Fibroblast of upper back skin (primary cell): ENCODE data around the gene COPB2.
A peak's percentile ranks its signal among the peaks of the same experiment; 100 is the strongest.

Experiments
- DNase-seq: peaks from one replicate; pipeline ENCODE4 v3.0.0-alpha.2; 2013

Gene COPB2

DNA sequence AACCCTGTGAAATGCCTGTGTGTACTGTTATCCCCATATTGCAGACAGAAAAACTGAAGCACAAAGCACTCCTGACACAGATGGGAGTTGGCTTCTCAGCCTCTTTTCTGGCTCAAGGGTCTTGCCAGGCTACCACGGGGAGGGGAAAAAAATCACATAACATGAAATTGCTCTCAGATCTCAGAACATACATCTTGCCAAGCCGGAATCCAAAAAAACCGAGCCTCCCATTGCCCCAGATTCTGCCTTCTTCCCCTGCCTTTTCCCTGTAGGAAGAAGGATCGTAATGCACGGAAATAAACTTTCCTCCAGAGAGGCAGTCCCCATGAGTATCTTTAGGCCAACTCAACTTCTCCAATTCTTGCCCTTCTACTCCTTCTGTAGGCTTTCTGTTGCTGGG, 62.2 kb downstream of the COPB2 start:
- no peak for DNase-seq

DNA sequence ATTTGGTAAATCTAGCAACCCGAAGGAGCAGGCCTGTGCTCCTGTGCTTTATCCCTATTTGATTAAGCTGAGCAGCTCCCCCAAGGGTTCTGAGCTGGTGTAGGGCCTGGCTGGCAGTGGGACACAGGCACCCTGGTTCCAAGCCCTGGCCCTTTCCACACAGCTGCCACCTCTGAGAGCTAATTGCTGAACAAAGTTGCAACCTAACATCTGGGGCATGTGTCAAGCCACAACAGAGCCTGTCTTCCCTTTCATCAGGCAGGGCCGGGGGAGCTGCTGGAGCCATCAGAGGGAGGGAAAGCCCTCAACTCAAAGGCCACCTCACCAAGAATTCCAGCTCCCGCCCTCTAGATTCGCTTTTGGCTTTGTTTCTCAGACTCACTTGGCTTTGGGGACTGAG, 62.7 kb downstream of the COPB2 start:
- DNase-seq = no peak

DNA sequence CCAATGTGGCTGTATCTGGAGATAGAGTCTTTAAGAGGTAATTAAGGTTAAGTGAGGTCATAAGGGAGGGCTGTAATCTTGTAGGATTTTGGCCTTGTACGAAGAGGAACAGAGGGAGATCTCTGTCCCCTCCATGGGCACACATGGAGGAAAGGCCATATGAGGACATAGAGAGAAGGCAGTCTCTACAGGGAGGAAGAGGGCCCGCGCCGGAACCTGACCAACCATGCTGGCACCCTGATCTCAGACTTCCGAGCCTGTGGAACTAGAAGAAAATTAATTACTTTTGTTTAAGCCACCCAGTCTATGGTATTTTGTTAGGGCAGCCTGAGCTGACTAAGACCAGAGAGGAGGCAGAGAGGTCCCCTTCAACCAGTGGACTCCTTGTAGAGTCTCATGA, 63.3 kb downstream of the COPB2 start:
- DNase-seq = no peak

DNA sequence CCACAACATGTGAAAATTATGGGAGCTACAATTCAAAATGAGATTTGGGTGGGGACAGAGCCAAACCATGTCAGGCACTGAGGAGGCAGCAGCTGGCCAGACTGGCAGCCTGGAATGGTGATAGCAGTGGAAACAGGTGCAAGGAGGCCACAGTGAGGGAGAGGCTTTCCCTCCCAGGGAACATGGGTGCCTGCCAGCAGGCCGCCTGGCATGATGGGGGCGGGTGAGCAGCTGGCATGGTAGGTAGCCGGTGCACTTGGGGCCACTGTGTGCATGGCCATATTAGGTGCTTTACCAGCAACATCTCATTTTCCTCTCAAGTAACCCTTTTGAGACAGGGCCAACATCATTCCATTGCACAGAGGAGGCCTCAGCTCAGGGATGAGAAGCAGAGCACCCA, 63.9 kb downstream of the COPB2 start:
- DNase-seq = no peak

DNA sequence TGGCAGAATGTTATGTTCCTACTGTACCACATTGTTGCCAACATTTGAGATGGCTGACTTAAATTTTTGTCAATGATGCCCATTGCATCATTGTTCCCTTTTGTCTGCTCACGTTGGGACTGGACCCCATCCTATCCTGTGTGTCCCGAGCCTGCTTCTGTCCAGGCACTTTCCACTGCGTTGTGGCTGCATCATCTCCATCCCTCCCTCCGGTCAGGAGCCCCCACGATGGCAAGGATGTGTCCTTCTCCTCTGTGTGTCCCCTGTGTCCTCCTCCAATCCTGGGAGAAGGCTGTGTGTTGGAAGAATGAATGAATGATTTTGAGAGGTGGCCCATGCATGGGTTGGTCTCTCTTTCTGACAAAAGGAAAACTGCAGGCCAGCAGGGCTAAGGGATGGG, 65.0 kb downstream of the COPB2 start:
- no peak for DNase-seq

DNA sequence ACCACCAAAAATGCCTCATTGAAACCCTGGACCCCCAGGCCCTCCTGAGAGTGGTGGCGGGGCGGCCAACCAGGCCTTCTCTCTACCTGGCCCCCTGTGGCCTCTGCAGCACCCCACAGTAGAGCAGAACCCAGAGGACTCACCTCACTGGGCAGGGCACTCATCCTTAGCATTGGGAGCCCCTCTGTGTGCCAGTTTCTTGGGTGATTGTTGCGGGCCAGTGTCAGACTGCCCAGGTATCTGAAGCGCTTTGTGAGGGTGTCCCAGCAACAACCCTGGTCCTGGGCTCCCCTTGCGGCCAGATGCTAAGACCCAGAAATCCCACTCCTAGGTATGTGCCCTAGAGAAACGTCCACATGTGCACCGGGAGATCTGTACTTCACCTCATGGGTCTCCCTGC, 66.3 kb downstream of the COPB2 start:
- no peak for DNase-seq

DNA sequence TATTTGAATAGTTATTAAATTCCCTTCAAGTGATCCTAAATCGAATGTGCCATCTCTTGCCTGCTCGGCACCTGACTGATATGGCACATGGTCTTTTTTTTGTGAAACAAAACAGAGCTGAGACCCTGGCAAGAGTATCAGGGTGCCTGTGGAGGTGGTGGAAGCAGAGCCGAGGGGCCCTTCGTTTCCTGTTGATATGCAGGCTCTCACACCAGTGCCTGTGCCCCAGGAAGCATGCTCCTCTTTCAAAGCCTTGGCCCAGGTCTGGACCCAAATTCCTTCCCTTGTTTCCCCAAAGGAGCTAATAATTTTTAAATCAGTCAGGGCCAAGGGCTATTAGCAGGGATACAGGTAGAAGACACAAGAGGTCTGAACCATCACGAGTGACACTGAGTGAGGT, 67.1 kb downstream of the COPB2 start:
- DNase-seq = no peak

DNA sequence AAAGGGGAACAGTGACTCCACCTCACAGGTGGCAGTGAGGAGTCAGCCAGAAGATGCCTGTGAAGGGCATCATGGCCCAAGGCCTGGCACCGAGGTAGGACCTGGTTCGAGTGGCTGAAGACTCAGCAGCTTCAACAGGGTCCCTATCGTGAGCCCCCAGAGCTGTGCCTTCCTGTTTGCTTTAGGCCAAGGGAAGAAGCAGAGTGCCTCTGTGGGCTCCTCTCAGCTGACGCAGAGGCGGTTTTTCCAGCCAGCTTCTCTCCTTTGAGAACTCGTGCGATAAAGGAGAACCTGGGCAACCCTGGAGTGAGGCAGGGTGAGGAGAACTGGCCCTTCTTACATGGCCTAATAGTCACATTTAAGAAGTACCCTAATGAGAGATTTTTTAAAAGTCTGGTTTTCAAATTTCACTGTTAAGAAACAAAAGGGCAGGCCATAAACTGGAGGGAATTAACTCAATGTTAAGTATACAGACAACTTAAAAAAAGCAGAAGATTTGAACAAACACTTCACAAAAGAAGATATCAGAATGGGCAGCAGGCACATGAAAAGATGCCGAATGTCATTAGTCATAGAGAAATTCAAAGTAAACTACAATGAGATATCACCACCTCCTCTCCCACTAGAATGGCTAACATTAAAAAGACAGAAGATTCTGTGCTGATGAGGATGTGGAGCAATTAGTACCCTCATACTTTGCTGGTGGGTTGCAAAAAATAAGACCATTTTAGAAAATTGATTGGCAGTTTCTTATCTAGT, 68.7 kb downstream of the COPB2 start:
- DNase-seq = no peak

DNA sequence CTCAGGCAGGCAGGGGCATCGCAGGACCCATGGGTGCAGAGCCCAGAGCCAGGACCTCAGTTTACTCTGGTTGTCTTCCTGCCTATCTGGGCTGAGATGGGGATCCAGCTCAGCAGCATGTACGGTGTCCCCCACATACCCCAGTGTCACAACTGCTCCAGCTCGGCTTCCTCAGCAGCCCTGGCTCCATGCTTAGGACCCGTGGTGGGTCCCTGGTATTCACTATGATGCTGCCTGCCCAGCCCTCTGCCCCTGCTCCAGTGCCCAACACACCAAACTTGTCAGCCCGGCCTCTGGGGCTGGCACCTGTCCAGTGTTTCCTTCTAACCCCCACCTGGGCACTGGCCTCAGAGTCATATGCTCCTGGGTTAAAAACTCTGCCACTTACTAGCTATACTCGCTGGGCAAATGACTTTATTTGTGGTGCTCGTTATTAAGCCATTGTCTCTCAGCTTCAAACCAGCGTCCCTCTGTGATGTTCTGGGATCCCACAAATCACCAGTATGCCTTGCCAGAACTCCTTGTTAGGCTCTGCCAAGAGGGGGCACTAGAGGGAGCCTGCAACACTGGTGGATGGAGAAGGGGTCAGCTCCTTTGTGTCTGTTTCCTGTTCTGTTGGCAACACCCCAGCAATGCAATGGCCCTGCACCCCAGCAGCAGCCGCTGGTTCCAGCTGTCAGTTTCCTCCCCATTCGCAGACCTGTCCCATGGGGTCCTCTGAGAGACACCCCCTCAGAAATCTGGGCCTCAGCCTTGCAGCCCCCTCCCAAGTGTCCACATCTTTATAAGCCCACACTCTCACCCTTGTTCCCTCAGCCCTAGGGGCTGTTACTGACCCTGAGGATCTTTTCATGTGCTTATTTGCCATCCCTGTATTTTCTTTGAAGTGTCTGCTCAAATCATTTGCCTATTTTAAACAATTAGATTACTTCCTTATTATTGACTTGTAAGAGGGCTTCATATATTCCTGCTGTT, 69.7 kb downstream of the COPB2 start:
- DNase-seq = peak; percentile 22

DNA sequence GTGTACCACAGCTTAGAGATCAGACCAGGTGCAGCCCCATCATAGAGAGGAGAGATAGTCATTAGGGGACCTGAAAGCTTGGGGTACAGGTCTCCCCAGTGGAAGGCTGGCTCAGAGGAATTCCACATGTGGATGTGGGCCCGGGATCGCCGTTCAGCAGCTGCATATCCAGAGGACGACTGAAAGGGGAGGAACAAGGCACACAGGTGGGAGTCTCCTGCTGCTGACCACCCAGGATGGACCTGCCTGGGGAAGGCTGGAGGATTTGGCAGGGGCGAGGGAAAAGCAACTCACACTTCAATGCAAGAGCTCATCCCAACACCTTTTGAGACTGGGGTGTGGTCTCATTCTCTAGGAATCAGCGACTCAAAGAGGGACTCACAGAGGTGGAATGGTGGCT, 70.6 kb downstream of the COPB2 start:
- no peak for DNase-seq

DNA sequence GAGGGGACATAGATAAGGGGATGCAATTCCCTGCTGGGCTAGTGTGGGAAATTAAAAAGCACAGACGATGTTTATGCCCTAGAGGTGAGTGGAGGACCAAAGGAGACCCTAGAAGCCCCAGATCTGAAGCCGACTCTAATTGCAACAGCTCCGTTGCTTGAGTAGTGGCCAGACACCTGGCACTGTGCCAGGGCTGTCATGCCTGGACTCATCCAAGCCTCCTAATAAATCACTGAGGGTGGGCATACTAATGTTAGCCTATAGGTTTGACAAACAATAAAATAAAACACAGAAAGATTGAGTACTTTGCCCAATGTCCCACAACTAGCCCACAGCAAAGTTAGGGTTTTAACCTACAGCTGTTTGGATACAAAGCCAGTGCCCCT, 71.0 kb downstream of the COPB2 start:
- DNase-seq = no peak

DNA sequence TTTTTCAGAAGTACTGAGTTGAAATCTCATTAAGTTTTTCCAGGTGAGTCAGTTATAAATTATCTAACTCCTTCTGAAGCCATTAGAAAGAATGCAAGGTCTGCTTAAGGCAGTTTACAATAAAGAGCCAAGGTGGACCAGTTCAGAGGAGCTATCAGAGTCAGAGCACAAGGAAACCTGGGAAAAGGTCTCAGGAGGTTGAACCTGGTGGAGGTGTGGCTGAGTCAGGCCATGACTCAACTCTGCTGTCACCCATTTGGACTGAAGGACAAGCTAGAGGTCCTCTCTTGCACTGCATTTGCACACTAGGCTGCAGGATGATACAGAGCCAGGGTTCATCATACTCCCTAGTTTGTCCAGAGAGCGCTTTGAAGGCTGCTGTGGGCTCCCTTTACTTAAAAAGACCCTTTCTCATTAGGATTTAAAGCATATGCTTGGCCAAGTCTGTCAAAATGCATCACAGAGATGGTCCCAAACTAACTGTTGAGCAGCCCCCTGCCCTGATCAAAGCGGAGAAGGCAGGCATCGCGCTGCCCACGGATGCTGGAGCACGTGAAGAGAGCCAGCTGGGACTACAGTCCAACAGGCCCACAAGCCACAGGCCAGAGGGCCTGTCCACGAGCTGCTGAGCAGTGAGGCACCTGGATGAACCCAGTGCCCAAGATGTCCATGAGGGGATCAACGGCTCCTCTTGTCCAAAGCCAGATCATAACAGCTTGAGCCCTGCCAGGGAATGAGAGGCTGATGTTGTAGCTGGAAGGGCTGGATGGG, 71.6 kb downstream of the COPB2 start:
- no peak for DNase-seq

DNA sequence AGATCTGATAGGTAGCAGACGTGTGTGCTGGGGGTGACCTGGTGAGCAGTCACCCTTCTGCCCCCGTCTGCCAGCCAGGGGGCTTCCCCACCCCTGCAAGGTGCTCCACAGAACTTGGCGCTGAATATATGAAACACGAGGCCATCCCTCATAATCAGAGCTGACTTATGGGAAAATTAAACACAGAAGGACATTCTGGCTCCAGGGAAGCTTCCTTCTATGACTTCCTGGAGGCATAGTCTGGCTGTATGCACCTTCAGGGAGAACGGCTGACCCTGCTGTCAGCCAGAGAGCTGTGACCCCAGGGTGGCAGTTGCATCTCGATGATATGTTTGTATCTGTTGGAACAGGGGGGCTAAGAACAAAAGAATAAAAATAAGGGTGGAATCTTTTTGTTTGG, 72.2 kb downstream of the COPB2 start:
- no peak for DNase-seq

DNA sequence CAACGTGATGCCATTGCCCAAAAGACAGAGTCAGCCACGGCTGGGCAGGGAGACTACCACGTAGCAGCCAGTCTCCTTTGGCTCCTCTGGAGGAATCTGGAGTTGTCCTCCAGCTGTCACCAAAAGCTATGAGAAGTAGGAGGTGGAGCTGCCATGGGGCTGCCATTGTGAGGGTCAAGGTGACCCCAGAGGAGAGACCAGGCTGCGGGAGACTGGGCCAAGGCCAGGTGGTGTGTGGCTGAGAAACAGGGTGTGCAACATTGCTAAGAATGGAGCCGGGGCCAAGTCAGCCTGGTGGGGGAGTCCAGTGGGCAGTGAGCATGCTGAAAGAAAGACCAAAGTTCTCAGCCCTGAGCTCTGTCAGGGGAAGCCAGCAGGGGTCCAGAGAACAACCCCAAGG, 75.5 kb downstream of the COPB2 start:
- no peak for DNase-seq

DNA sequence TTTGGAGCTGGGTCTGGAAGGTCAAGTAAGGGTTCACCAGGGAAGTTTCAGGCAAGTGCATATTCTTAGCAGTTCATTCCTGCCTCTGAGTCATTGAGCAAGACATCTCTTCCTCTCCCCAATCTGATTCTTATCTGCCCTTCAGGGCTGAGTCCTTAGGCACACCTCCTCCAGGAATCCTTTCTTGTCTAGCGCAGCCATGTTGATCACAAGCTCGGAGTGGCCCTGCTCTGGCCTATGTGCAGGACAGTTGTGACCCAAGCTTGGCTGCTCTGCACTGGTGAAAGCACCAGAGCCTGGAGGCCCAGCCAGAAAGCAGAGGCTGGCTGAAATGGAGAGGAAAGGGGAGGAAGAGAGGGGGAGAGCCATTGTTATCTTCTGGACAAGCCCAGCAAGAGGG, 76.5 kb downstream of the COPB2 start:
- DNase-seq = peak; percentile 49

DNA sequence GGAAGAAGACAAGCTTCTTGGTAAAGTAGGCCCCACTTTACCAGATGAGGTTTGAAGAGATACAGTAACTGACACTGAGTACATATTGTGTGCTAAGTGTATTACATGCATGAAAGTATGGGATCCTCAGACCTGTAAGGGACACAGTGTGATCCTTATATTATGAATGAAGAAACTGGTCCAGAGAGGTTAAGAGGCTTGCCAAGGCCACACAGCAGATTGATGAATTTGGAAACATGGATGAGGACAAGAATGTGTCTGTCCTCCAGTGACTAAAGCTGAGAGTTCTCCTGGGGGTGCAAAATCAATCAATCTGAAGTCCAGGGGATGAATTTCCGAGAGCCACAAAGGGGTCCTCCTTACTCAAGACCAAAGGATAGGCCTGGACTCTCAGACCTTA, 77.0 kb downstream of the COPB2 start:
- no peak for DNase-seq

DNA sequence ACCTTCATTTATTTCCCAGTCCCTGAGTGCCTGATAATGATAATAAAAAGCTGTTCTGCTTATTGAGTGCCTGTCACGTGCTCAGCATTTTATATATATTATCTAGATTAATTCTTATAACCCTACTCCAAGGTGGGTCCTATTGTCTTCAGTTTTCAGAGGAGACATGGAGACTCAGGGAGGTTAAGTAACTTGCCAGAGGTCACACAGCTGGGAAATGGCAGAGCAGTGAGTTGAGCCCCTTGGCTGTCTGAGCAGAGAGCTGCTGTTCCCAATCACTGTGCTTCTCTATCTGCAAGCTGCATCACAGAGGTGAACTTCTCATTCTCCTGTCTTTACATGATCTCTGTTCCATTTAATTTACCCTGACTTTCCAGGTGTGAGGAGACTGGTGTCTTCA, 77.9 kb downstream of the COPB2 start:
- DNase-seq = no peak

DNA sequence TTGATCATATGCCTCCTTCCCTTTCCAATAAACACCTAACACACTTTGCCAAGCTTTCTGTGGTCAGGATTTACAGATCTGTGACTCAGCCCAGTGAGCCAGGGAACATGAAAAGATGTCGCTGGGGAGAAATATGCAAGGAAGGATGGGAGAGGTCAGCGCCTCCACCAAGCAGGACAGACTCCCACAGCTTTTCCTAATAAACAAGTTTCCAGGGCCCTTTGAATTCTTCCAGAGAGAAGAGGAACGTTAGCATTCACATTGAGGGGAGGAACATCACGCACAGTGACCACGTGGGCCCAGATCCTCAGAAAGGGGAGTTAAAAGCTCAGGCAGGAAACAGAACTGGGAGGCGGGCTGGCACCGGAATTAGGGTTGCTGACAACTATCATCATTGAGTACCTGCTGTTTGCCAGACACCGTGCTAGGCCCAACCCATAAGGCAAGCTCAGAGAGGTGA, 78.9 kb downstream of the COPB2 start:
- DNase-seq = peak; percentile 95

DNA sequence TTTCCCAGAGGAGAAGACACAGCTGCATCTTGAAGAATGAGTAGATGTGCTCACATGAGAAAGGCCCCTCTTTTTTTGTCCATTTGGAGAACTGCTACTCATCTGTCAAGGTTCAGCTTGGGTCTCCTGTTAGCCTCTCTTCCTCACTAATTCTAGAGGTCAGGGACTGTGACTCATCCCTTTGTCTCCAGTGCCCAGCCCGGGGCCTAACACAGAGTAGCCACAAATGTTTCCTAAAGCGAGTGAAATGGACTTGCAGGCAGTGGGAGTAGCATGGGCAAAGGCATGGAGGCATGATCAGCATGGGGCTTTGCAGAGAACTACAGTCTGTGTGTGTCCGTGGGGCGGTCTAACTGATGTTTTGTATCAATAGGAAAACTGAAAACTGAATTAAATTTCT, 79.6 kb downstream of the COPB2 start:
- DNase-seq = peak; percentile 45

DNA sequence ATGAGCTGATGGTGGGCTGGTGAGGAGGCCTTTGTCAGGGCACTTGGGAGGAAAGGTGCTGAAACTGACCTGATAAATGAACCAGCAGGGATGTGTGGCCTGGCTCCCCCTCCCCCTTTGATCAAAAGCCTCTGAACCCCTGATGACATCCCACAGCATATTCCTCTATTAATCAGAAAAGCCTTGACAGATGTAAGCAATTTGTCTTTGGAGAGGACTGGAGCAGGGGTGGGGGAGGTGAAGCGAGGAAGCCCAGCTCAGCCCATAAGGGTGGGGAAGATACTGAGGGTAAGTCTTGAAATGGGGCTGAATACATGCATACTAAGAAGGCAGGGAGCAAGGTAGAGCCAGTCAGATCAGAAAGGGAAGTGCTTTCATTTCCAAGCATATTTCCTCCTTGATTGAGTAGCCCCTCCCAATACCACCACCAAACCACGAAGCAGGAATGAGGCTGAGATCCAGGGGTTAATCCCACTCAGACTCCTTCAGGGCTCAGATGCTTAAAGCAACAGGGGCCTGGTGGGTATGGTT, 80.3 kb downstream of the COPB2 start:
- peak; percentile 91 for DNase-seq

DNA sequence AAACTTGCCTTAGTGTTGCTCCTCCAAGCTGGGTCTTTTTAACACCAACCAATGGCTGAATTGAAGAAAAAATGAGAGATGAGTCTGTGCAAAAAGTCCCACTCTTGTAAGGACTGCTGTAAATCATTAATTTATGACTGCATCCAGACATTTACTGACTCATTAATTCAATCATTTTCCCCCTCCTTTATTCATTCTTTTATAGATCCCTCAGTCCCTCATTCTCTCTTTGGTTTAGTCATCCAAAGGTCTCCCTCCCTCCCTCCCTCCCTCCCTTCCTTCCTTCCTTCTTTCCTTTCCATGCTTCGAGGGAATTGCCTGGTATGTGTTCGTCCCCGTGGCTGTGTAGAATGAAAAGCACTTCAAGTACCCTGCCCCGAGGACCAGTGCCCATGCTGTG, 80.9 kb downstream of the COPB2 start:
- peak; percentile 70 for DNase-seq

DNA sequence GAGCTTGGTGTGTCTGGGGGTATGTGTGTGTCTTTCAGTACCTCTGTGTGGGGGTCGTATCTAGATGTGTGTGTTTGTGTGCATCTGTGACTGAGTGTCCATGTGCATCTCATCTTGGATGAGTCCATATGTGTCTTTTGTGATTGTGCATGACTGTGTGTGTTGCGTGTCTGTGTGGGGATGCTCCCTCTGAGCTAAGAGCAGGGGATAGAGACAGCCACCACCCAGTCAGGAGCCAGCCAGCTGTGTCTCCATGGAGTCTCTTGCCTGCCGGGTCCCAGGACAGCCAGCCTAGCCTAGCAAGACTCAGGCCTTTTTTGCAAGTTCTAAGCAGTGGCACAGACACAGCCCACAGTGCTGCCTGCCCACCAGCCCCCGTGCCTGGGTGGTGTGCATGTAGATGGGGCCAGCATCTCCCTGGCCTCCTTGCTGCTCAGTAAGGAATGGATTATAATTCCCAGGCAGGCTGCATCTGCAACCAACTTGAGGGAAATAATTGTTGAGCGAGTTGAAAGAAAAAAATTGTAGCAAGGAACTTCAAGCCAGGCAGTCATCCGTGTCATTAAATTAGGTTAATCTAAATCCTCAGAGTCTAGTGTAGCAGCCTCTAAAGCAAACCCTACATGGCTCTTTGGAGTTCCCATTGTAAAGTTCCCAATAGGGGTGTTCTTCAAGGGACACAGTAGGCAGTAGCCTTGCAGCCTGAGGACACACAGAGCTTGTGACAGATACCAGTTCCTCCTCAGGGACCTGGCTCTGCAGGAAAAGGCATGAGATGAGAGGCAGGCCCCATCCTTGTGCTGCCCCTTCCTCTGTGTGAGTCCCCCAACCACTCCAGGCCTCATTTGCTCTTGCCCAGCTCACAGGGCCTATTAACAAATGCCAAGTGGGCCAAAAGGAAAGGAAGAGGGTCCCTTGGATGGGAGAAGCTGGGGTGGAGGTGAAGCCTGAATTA, 81.6 kb downstream of the COPB2 start:
- DNase-seq = no peak
